ENCODE data around the gene TEN1.

Gene TEN1

GRCh38 chr17:76005263-76006149, 26.5 kb downstream of the TEN1 start:
- DNase-seq: peak; percentile 54

GRCh38 chr17:76007131-76007849, 28.2 kb downstream of the TEN1 start:
- DNase-seq: no peak

- DNase-seq: no peak
These were observed 28.8 kb downstream of the TEN1 start for GRCh38 chr17:76007850-76008165.

GRCh38 chr17:76008208-76008607, 29.2 kb downstream of the TEN1 start:
- no peak for DNase-seq

- no peak for DNase-seq
These were observed 29.8 kb downstream of the TEN1 start for GRCh38 chr17:76008630-76009425.

GRCh38 chr17:76009447-76009846, 30.4 kb downstream of the TEN1 start:
- DNase-seq: no peak

- DNase-seq: no peak
These were observed 31.1 kb downstream of the TEN1 start for GRCh38 chr17:76009969-76010661.

- no peak for DNase-seq
These were observed 32.9 kb downstream of the TEN1 start for GRCh38 chr17:76011951-76012350.

GRCh38 chr17:76013377-76013932, 34.4 kb downstream of the TEN1 start:
- DNase-seq: no peak

GRCh38 chr17:76014100-76014924, 35.3 kb downstream of the TEN1 start:
- peak; percentile 75 for DNase-seq

GRCh38 chr17:76014925-76015261, 35.9 kb downstream of the TEN1 start:
- DNase-seq: no peak

- no peak for DNase-seq
These were observed 38.7 kb downstream of the TEN1 start for GRCh38 chr17:76017481-76018339.

GRCh38 chr17:76018340-76018680, 39.3 kb downstream of the TEN1 start:
- DNase-seq: no peak

- DNase-seq: no peak
These were observed 39.8 kb downstream of the TEN1 start for GRCh38 chr17:76018801-76019200.

- no peak for DNase-seq
These were observed 40.9 kb downstream of the TEN1 start for GRCh38 chr17:76019833-76020467.

- DNase-seq: no peak
These were observed 43.2 kb downstream of the TEN1 start for GRCh38 chr17:76022285-76022684.

GRCh38 chr17:76022973-76023899, 44.2 kb downstream of the TEN1 start:
- no peak for DNase-seq

GRCh38 chr17:76023900-76024237, 44.8 kb downstream of the TEN1 start:
- no peak for DNase-seq

GRCh38 chr17:76024353-76024752, 45.3 kb downstream of the TEN1 start:
- DNase-seq: no peak
